HepG2 (cell line): ENCODE measurements around the gene CNTFR. TPM values are rescaled to one million over a fixed set of nuclear protein-coding genes. Genes with fewer than 3 reads are reported as not detected.

ENCODE experiments used
- ARID5B ChIP-seq: IDR thresholded peaks from 2 replicates; pipeline ENCODE4 v1.4.0; 2020; ENCODE audit warnings: mild to moderate bottlenecking, missing genetic modification reagents
- ARNTL ChIP-seq: sonication (generic); formaldehyde crosslinking; IDR thresholded peaks from 2 replicates; pipeline ENCODE4 v1.4.0; 2020; ENCODE audit warnings: mild to moderate bottlenecking, missing genetic modification reagents
- ASH2L ChIP-seq: fragments of 300-600, 200-600 bp; sonication (generic); IDR thresholded peaks from 2 replicates; pipeline ENCODE4 v1.7.0; 2017; ENCODE audit warnings: low read depth, mild to moderate bottlenecking, moderate library complexity, mixed read lengths, low read length; ENCODE audit not compliant: insufficient read length
- ATF7-NPFF ChIP-seq: sonication (generic); formaldehyde crosslinking; IDR thresholded peaks from 2 replicates; pipeline ENCODE4 v1.8.1; 2023; ENCODE audit warnings: mild to moderate bottlenecking, low read depth, missing genetic modification reagents, moderate library complexity
- ELF3 ChIP-seq: IDR thresholded peaks from 2 replicates; pipeline ENCODE4 v1.6.1; 2016; ENCODE audit warnings: missing genetic modification reagents, missing compliant biosample characterization
- GMEB1 ChIP-seq: sonication (generic); formaldehyde crosslinking; IDR thresholded peaks from 2 replicates; pipeline ENCODE4 v1.5.1; 2020; ENCODE audit warnings: missing genetic modification reagents, mild to moderate bottlenecking, borderline replicate concordance
- MED8 ChIP-seq: sonication (generic); formaldehyde crosslinking; IDR thresholded peaks from 2 replicates; pipeline ENCODE4 v1.8.1; 2023; ENCODE audit warnings: mild to moderate bottlenecking, missing genetic modification reagents; ENCODE audit not compliant: insufficient replicate concordance
- NFATC3 ChIP-seq: sonication (generic); formaldehyde crosslinking; IDR thresholded peaks from 2 replicates; pipeline ENCODE4 v1.5.1; 2020; ENCODE audit warnings: mild to moderate bottlenecking, missing genetic modification reagents
- PRDM15 ChIP-seq: sonication (generic); formaldehyde crosslinking; IDR thresholded peaks from 2 replicates; pipeline ENCODE4 v1.4.0; 2020; ENCODE audit warnings: missing genetic modification reagents
- SALL2 ChIP-seq: sonication (generic); formaldehyde crosslinking; IDR thresholded peaks from 2 replicates; pipeline ENCODE4 v1.8.1; 2023; ENCODE audit warnings: mild to moderate bottlenecking, missing genetic modification reagents, inconsistent platforms
- SMAD1 ChIP-seq: sonication (generic); formaldehyde crosslinking; IDR thresholded peaks from 2 replicates; pipeline ENCODE4 v1.4.0; 2020; ENCODE audit warnings: missing genetic modification reagents, low read depth, mild to moderate bottlenecking, borderline replicate concordance
- ZBTB21 ChIP-seq: sonication (generic); formaldehyde crosslinking; IDR thresholded peaks from 2 replicates; pipeline ENCODE4 v1.4.0; 2020; ENCODE audit warnings: missing genetic modification reagents
- ZBTB7A ChIP-seq: sonication (generic); formaldehyde crosslinking; IDR thresholded peaks from 2 replicates; pipeline ENCODE4 v1.8.0; 2022; ENCODE audit warnings: mild to moderate bottlenecking, missing genetic modification reagents
- ZNF260 ChIP-seq: sonication (generic); formaldehyde crosslinking; IDR thresholded peaks from 2 replicates; pipeline ENCODE4 v1.4.0; 2020; ENCODE audit warnings: missing genetic modification reagents, low read depth, mild to moderate bottlenecking, borderline replicate concordance
- ZNF770 ChIP-seq: sonication (generic); formaldehyde crosslinking; IDR thresholded peaks from 2 replicates; pipeline ENCODE4 v1.5.0; 2020; ENCODE audit warnings: mild to moderate bottlenecking, missing genetic modification reagents
- ZNF781 ChIP-seq: sonication (generic); formaldehyde crosslinking; IDR thresholded peaks from 2 replicates; pipeline ENCODE4 v1.5.1; 2020; ENCODE audit warnings: borderline replicate concordance, mild to moderate bottlenecking, missing genetic modification reagents; ENCODE audit errors: not compliant biosample characterization
- polyA plus RNA-seq, 8 experiments: library from polyadenylated mRNA; depleted of rRNA in 3 of 8; stranded (reverse) in 7 of 8; unstranded in 1 of 8; fragments of >200 nt; fragmentation: Illumina TruSeq in 4 of 8; extraction: Trizol in 4 of 8; gene quantifications; 2 replicates each; pipeline versions ENCODE4 v1.2.1 to v1.2.3, GENCODE V29; 2011 to 2016; ENCODE audit warnings: low read depth in 4 of 8, missing spikeins in 1 of 8, mixed read lengths in 1 of 8; ENCODE audit not compliant: insufficient read depth in 1 of 8
- total RNA-seq, 5 experiments: library from RNA; depleted of rRNA; stranded (reverse); fragments of >200 nt; fragmentation: Illumina TruSeq; extraction: Trizol; gene quantifications; 2 replicates each; pipeline ENCODE4 v1.2.3, GENCODE V29; 2016; ENCODE audit warnings: low read depth in 1 of 5

Gene CNTFR
- total and polyA plus RNA-seq, 2 of the 13 experiments (the other 11 are each of a cell fraction or from before 2014, with no cell fraction given): not detected

DNA sequence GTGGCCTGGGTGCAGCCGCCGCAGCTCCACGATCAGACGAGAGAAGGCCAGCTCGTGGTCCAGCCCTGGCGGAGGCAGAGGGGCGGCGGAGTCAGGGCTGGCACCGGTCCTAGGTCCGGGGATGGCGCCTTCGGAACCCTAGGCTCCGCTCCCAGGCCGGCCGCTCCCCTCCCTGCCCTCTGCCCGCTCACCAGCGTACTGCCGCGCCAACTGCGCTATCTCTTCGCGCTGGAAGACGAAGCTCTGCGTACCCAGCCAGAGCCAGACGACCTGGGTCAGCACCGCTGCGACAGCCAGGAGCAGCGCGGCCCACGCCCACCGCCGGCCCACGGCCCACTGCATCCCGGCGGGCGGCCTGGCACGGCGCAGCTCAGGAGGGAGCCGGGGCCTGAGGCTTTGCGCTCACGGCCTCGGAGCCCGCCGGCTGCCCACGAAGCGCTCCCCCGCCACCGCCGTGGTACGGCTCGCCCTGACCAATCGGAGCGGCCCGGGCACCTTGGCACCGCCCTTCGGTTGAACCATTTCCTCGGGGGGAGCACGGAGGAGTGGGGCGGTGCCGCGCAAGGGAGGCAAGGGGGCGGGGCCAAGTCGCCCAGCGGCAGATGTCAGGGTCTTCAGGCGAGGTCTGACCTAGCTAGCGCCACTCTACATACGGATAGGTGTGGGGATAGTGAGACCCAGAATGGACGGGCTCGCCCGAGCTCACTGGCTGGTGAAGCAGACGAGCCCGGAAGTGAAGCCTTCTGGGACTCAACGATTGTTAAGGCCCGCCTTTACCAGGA, 48.0 kb upstream of the CNTFR start, which contains the start of gene SIGMAR1 (continued):
- TF ChIP-seq ATF7-NPFF (CRISPR knock-in tag): peak; percentile 94
- no peak for TF ChIP-seq NFATC3 (CRISPR knock-in tag)
- TF ChIP-seq ASH2L: peak; percentile 68
- no peak for TF ChIP-seq ZNF260 (CRISPR knock-in tag)
- TF ChIP-seq ARNTL (CRISPR knock-in tag): peak; percentile 51
- no peak for TF ChIP-seq ARID5B
- TF ChIP-seq GMEB1 (CRISPR knock-in tag): peak; percentile 66; the same call in 1 of the 2 replicates
- peak; percentile 48; the same call in 1 of the 2 replicates for TF ChIP-seq ELF3
- no peak for TF ChIP-seq ZBTB21
- TF ChIP-seq ZBTB7A: no peak
- peak; percentile 27 for TF ChIP-seq MED8 (CRISPR knock-in tag)
- no peak for TF ChIP-seq ZNF781
- TF ChIP-seq PRDM15 (CRISPR knock-in tag): peak; percentile 25; the same call in 1 of the 2 replicates
- TF ChIP-seq SMAD1 (CRISPR knock-in tag): peak; percentile 95; the same call in 1 of the 2 replicates
- TF ChIP-seq ZNF770: 0 out of 2 replicates have a peak, but pooled peaks have one; percentile 52
- peak; percentile 81; the same call in 1 of the 2 replicates for TF ChIP-seq SALL2 (CRISPR knock-in tag)
